ENCODE results near the gene PCMT1. TPM values are rescaled to one million over a fixed set of nuclear protein-coding genes. Genes with fewer than 3 reads are reported as not detected.

PCMT1 gene
- total RNA-seq (2021) (110 and 115 TPM in 2 replicates), Bru-seq, nascent RNA (percentile 77 among the genes with signal in this experiment), BruChase-seq, experiment 1, labeled RNA remaining after a 2-hour chase (percentile 78 among the genes with signal in this experiment), BruChase-seq, experiment 2, labeled RNA remaining after a 6-hour chase (percentile 81 among the genes with signal in this experiment)
- long read RNA-seq, transcript PCMT1-203 (8 exons, 1,938 nt): major isoform, 109 of 314 reads
- long read RNA-seq, transcript PCMT1-205 (8 exons, 1,984 nt): minor isoform, 91 of 314 reads
- long read RNA-seq, transcript PCMT1-201 (7 exons, 1,293 nt): minor isoform, 92 of 314 reads
- long read RNA-seq, partial matches to known transcripts: 2 of 314 reads
- long read RNA-seq, other reads (novel, unspliced or antisense): 19 of 314 reads

- Histone ChIP-seq H3K36me3 (ENCODE audit: insufficient read depth, low read length, poor library complexity, severe bottlenecking) (no peaks in the 10 kb centered on the region), H3K4me1 (ENCODE audit: insufficient read depth, low read length, poor library complexity, severe bottlenecking) (peaks cover 13% of the 10 kb centered on the region), H3K4me3 (ENCODE audit: low read depth, low read length, poor library complexity, severe bottlenecking) (peak within 1 kb of the TSS; percentile 88), H3K9me3 (ENCODE audit: low read depth, low read length, poor library complexity, severe bottlenecking) (no peaks in the 10 kb centered on the region), H3K27me3 (replicated peaks; ENCODE audit: insufficient read depth, low read depth, low read length, poor library complexity) (no peaks in the 10 kb centered on the region), H3K27ac (ENCODE audit: low read depth, low read length, poor library complexity, severe bottlenecking) (peak within 1 kb of the TSS; percentile 87)
- TF ChIP-seq CTCF (conservative IDR thresholded peaks at IDR 0.05; ENCODE audit: low read depth, low read length) (no peak), EZH2 (IDR thresholded peaks at IDR 0.05; ENCODE audit: borderline replicate concordance, low read depth, low read length, poor library complexity, severe bottlenecking) (no peak)
- intact Hi-C loops (cut with micrococcal nuclease; ENCODE audit: unreplicated experiment): no loop called here
- BruUV-seq (replicated peaks): no TSS peak
- POLR2A ChIA-PET (ENCODE audit: low non-redundant PET): no interaction called here
- CTCF ChIA-PET: no interaction called here
- DNase-seq (ENCODE audit: low spot score): peak; percentile 96
Measured at GRCh38 chr6:149749594-149750135, at the start of gene PCMT1. TSS of gene PCMT1 (plus strand) at chr6:149749741. CDS start at chr6:149749902, 161 bp downstream.

GRCh38 chr6:149701714-149702113 lies 47.8 kb upstream of the PCMT1 start:
- no peak overlapping the region for H3K4me3 ChIP-seq (ENCODE audit: low read depth, low read length, poor library complexity, severe bottlenecking)
- no peak for DNase-seq (ENCODE audit: low spot score)
- H3K4me1 ChIP-seq (ENCODE audit: insufficient read depth, low read length, poor library complexity, severe bottlenecking): no peaks in the 10 kb centered on the region
- H3K36me3 ChIP-seq (ENCODE audit: insufficient read depth, low read length, poor library complexity, severe bottlenecking): peaks cover 17% of the 10 kb centered on the region
- POLR2A ChIA-PET (ENCODE audit: low non-redundant PET): no interaction called here
- no peak overlapping the region for H3K27ac ChIP-seq (ENCODE audit: low read depth, low read length, poor library complexity, severe bottlenecking)
- no peaks in the 10 kb centered on the region for H3K9me3 ChIP-seq (ENCODE audit: low read depth, low read length, poor library complexity, severe bottlenecking)
- CTCF ChIA-PET: no interaction called here
- intact Hi-C loops (cut with micrococcal nuclease; ENCODE audit: unreplicated experiment): no loop called here
- H3K27me3 ChIP-seq (replicated peaks; ENCODE audit: insufficient read depth, low read depth, low read length, poor library complexity): no peaks in the 10 kb centered on the region
- TF ChIP-seq EZH2 (IDR thresholded peaks at IDR 0.05; ENCODE audit: borderline replicate concordance, low read depth, low read length, poor library complexity, severe bottlenecking): no peak
- TF ChIP-seq CTCF (conservative IDR thresholded peaks at IDR 0.05; ENCODE audit: low read depth, low read length): no peak
- BruUV-seq (replicated peaks): no TSS peak

GRCh38 chr6:149711711-149712110 lies 37.8 kb upstream of the PCMT1 start:
- H3K9me3 ChIP-seq (ENCODE audit: low read depth, low read length, poor library complexity, severe bottlenecking): no peaks in the 10 kb centered on the region
- ChIA-PET POLR2A (ENCODE audit: low non-redundant PET) (no interaction called here), CTCF (no interaction called here)
- DNase-seq (ENCODE audit: low spot score): no peak
- H3K36me3 ChIP-seq (ENCODE audit: insufficient read depth, low read length, poor library complexity, severe bottlenecking): peaks cover 3% of the 10 kb centered on the region
- peaks cover 8% of the 10 kb centered on the region for H3K4me1 ChIP-seq (ENCODE audit: insufficient read depth, low read length, poor library complexity, severe bottlenecking)
- no TSS peak for BruUV-seq (replicated peaks)
- TF ChIP-seq CTCF (conservative IDR thresholded peaks at IDR 0.05; ENCODE audit: low read depth, low read length) (no peak), EZH2 (IDR thresholded peaks at IDR 0.05; ENCODE audit: borderline replicate concordance, low read depth, low read length, poor library complexity, severe bottlenecking) (no peak)
- H3K27ac ChIP-seq (ENCODE audit: low read depth, low read length, poor library complexity, severe bottlenecking): no peak overlapping the region
- intact Hi-C loops (cut with micrococcal nuclease; ENCODE audit: unreplicated experiment): loop anchor here (10.0 kb wide), 1 partner anchor 147 kb away; the partner anchor contains the start of gene GINM1
- no peak overlapping the region for H3K4me3 ChIP-seq (ENCODE audit: low read depth, low read length, poor library complexity, severe bottlenecking)
- no peaks in the 10 kb centered on the region for H3K27me3 ChIP-seq (replicated peaks; ENCODE audit: insufficient read depth, low read depth, low read length, poor library complexity)

All from A673 (cell line).